CD4-positive, CD25-positive, alpha-beta regulatory T cell (primary cell): ENCODE measurements around the gene NPAS2. TPM values are rescaled to one million over a fixed set of nuclear protein-coding genes. Genes with fewer than 3 reads are reported as not detected.
A peak's percentile ranks its signal among the peaks of the same experiment; 100 is the strongest.

Source experiments
- ATAC-seq, 2 donors: fragments of 150-1000 bp; cut with Tn5 transposase; one replicate each; pipeline ENCODE4 v1.10.0; 2021; ENCODE audit warnings: low read depth in 2 of 2, moderate number of reproducible peaks in 2 of 2, moderate library complexity in 1 of 2
- DNase-seq, 3 donors: peaks; one replicate each; pipeline versions ENCODE4 v3.0.0 to v3.0.0-alpha.2; 2012 to 2022; ENCODE audit warnings: mixed read lengths in 1 of 3
- H3K27ac ChIP-seq: one replicate; pipeline ENCODE4 v1.7.0; 2013; ENCODE audit warnings: mild to moderate bottlenecking, low read length; ENCODE audit not compliant: insufficient read depth, poor library complexity, severe bottlenecking
- H3K27me3 ChIP-seq: one replicate; pipeline ENCODE4 v1.7.0; 2013; ENCODE audit warnings: low read length; ENCODE audit not compliant: control insufficient read depth, insufficient read depth
- H3K36me3 ChIP-seq: one replicate; pipeline ENCODE4 v1.7.0; 2013; ENCODE audit warnings: mild to moderate bottlenecking, low read length, moderate library complexity; ENCODE audit not compliant: control insufficient read depth, insufficient read depth
- H3K4me1 ChIP-seq: 2 replicates; pipeline ENCODE4 v1.7.0; 2013; ENCODE audit warnings: mild to moderate bottlenecking, low read length; ENCODE audit not compliant: insufficient read depth, control insufficient read depth, poor library complexity, severe bottlenecking
- H3K4me3 ChIP-seq: one replicate; pipeline ENCODE4 v1.7.0; 2013; ENCODE audit warnings: low read depth, mild to moderate bottlenecking, low read length, moderate library complexity
- H3K9me3 ChIP-seq, 2 experiments: 1 replicate in 1 of 2; 2 replicates in 1 of 2; pipeline ENCODE4 v1.7.0; 2013; ENCODE audit warnings: low read length in 2 of 2, mild to moderate bottlenecking in 1 of 2, moderate library complexity in 1 of 2; ENCODE audit not compliant: control insufficient read depth in 2 of 2
- H3K27ac Mint-ChIP-seq, 3 donors: one replicate each; pipeline ENCODE4 v1.8.0; 2020 to 2022; ENCODE audit warnings: mild to moderate bottlenecking in 3 of 3, mixed read lengths in 3 of 3, moderate library complexity in 2 of 3
- H3K27me3 Mint-ChIP-seq: one replicate; pipeline ENCODE4 v1.8.0; 2022; ENCODE audit warnings: mild to moderate bottlenecking, mixed read lengths
- H3K36me3 Mint-ChIP-seq: one replicate; pipeline ENCODE4 v1.8.0; 2020; ENCODE audit warnings: mixed read lengths
- H3K4me1 Mint-ChIP-seq, 4 donors: one replicate each; pipeline ENCODE4 v1.8.0; 2020 to 2022; ENCODE audit warnings: mixed read lengths in 4 of 4, mild to moderate bottlenecking in 1 of 4
- H3K4me3 Mint-ChIP-seq, 4 donors: one replicate each; pipeline ENCODE4 v1.8.0; 2020 to 2022; ENCODE audit warnings: mild to moderate bottlenecking in 4 of 4, mixed read lengths in 4 of 4, moderate library complexity in 3 of 4
- H3K9me3 Mint-ChIP-seq, 7 donors: one replicate each; pipeline ENCODE4 v1.8.0; 2020 to 2022; ENCODE audit warnings: mixed read lengths in 7 of 7, mild to moderate bottlenecking in 3 of 7, moderate library complexity in 2 of 7
- polyA plus RNA-seq, 4 donors: library from polyadenylated mRNA; unstranded; fragments of 300-500 nt; fragmentation: Illumina TruSeq; gene quantifications; one replicate each; pipeline ENCODE4 v1.2.3, GENCODE V29; 2021
- total RNA-seq: library from RNA; stranded (reverse); gene quantifications from one replicate; pipeline ENCODE4 v1.2.3, GENCODE V29; 2022

NPAS2 gene
- total and polyA plus RNA-seq, 5 donors from 2014 or later: 0.22 to 0.72 (median 0.54) TPM; not detected in 1

- H3K36me3 ChIP-seq: no peaks in the 10 kb centered on the region
- Mint-ChIP-seq H3K36me3 (no peaks in the 10 kb centered on the region), H3K9me3 (peaks cover 0 to 5% (median 0%) of the 10 kb centered on the region in 7 donors), H3K4me1 (peaks cover 4 to 31% (median 16%) of the 10 kb centered on the region in 4 donors), H3K27ac (peak overlapping the region in 2 of 3 donors; percentile 61 to 76), H3K4me3 (no peak overlapping the region), H3K27me3 (peaks cover 6% of the 10 kb centered on the region)
- H3K9me3 ChIP-seq: no peaks in the 10 kb centered on the region
- no peak overlapping the region for H3K27ac ChIP-seq
- H3K27me3 ChIP-seq: no peaks in the 10 kb centered on the region
- H3K4me3 ChIP-seq: no peak overlapping the region
- ATAC-seq (no peak), DNase-seq (no peak)
- H3K4me1 ChIP-seq: peaks cover 11% of the 10 kb centered on the region
These were observed 125.4 kb downstream of the NPAS2 start for GRCh38 chr2:100945433-100945740.

GRCh38 chr2:100945930-100946607 lies 126.1 kb downstream of the NPAS2 start:
- DNase-seq (no peak), ATAC-seq (no peak)
- Histone ChIP-seq H3K9me3 (no peaks in the 10 kb centered on the region), H3K27me3 (no peaks in the 10 kb centered on the region), H3K36me3 (no peaks in the 10 kb centered on the region), H3K4me3 (no peak overlapping the region), H3K4me1 (peaks cover 7% of the 10 kb centered on the region), H3K27ac (no peak overlapping the region)
- H3K9me3 Mint-ChIP-seq: peaks cover 0 to 5% (median 0%) of the 10 kb centered on the region in 7 donors
- H3K27me3 Mint-ChIP-seq: peaks cover 6% of the 10 kb centered on the region
- H3K4me1 Mint-ChIP-seq: peaks cover 4 to 24% (median 14%) of the 10 kb centered on the region in 4 donors
- H3K27ac Mint-ChIP-seq: peak overlapping the region in 1 of 3 donors; percentile 61
- no peak overlapping the region for H3K4me3 Mint-ChIP-seq
- H3K36me3 Mint-ChIP-seq: no peaks in the 10 kb centered on the region

DNA sequence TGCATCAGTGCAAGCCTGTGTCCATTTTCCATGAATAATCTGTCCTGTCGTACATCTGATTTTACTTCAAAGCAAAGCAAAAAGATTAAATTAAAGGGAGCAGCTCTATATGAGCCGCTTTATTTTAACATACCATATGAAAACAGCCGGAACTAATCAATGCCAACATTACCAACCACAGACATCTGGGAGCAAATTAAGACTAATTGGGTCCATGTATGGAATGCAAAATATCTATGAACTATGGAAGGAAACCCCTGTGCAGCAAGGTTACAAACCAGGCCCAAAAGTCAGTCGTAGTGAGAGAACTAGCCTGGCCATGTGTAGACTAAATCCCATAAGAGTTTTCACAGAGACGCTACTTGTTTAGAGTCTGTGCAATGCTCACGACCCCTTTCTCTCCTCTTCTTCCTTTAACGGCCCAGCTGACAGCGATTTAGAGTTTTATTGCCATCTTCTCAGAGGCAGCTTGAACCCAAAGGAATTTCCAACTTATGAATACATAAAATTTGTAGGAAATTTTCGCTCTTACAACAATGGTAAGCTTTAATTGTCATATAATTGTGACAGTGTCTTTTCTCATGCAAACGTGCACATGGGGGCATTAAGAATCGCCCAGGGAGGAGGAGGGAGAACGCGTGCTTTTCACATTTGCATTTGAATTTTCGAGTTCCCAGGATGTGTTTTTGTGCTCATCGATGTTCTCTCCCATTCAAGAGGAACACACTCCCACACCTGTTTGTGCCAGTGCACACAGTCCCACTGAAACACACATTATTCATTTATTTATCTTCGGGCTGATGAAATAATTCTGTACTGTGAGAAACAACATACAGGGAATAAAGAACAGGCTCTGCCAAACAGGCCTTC lies 129.2 kb downstream of the NPAS2 start:
- Histone ChIP-seq H3K27me3 (no peaks in the 10 kb centered on the region), H3K9me3 (no peaks in the 10 kb centered on the region), H3K4me1 (no peaks in the 10 kb centered on the region), H3K36me3 (no peaks in the 10 kb centered on the region), H3K4me3 (no peak overlapping the region), H3K27ac (no peak overlapping the region)
- H3K36me3 Mint-ChIP-seq: no peaks in the 10 kb centered on the region
- H3K4me1 Mint-ChIP-seq: peaks cover 0 to 6% (median 0%) of the 10 kb centered on the region in 4 donors
- H3K27ac Mint-ChIP-seq: no peak overlapping the region
- no peak for DNase-seq
- peaks cover 0 to 2% (median 0%) of the 10 kb centered on the region in 7 donors for H3K9me3 Mint-ChIP-seq
- no peak for ATAC-seq
- peaks cover 6% of the 10 kb centered on the region for H3K27me3 Mint-ChIP-seq
- H3K4me3 Mint-ChIP-seq: peak overlapping the region in 1 of 4 donors; percentile 23

DNA sequence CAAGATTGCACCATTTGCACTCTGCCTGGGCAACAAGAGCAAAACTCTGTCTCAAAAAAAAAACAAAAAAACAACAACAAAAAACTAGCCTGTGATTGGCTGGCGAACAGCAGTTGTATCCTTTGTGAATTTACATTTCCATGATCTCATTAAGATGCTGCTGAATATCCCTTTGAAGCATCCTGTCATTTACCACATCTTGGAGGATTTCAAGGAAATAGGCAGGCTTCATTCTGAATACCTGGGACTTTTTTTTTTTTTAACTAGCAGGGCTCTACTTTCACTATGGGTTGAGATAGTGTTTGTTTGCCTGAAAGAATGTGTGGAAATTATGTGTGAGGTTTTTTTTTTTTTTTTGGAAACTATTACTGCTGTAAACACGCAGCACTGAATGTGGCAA lies 132.6 kb downstream of the NPAS2 start:
- Mint-ChIP-seq H3K4me1 (no peaks in the 10 kb centered on the region), H3K4me3 (no peak overlapping the region)

GRCh38 chr2:100953406-100954043 lies 133.6 kb downstream of the NPAS2 start:
- Histone ChIP-seq H3K36me3 (no peaks in the 10 kb centered on the region), H3K27ac (no peak overlapping the region), H3K4me3 (no peak overlapping the region), H3K4me1 (no peaks in the 10 kb centered on the region), H3K27me3 (no peaks in the 10 kb centered on the region), H3K9me3 (no peaks in the 10 kb centered on the region)
- Mint-ChIP-seq H3K27ac (no peak overlapping the region), H3K27me3 (peaks cover 6% of the 10 kb centered on the region), H3K36me3 (no peaks in the 10 kb centered on the region), H3K4me1 (no peaks in the 10 kb centered on the region), H3K4me3 (no peak overlapping the region), H3K9me3 (peaks cover 0 to 2% (median 0%) of the 10 kb centered on the region in 7 donors)
- DNase-seq: no peak
- no peak for ATAC-seq

More for the DNA sequence above, 132.6 kb downstream of the NPAS2 start:
- Histone ChIP-seq H3K4me3 (no peak overlapping the region), H3K27ac (no peak overlapping the region), H3K9me3 (no peaks in the 10 kb centered on the region), H3K4me1 (no peaks in the 10 kb centered on the region), H3K36me3 (no peaks in the 10 kb centered on the region), H3K27me3 (no peaks in the 10 kb centered on the region)
- H3K27me3 Mint-ChIP-seq: peaks cover 6% of the 10 kb centered on the region
- DNase-seq (peak in 1 of 3 donors; percentile 52), ATAC-seq (no peak)
- no peaks in the 10 kb centered on the region for H3K36me3 Mint-ChIP-seq
- peaks cover 0 to 2% (median 0%) of the 10 kb centered on the region in 7 donors for H3K9me3 Mint-ChIP-seq
- no peak overlapping the region for H3K27ac Mint-ChIP-seq

DNA sequence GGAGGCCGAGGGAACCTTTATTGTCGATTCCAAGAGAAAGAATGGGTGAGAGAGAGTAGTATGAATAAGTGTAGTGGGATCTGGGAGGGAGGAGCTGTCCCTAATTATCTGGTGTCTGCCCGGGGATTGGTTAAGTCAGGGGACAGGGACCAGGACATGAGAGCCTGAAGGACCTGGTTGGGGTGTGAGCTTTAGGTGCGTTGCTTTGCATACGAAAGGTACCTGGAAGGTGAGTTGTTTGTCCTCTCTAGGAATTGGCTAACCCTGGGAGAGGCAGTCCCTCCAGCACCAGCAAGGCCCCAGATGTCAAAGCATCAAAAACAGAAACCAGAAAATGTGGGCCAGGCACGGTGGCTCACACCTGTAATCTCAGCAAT lies 134.1 kb downstream of the NPAS2 start:
- H3K9me3 Mint-ChIP-seq: peaks cover 0 to 2% (median 0%) of the 10 kb centered on the region in 7 donors
- Histone ChIP-seq H3K27ac (no peak overlapping the region), H3K9me3 (no peaks in the 10 kb centered on the region), H3K4me1 (no peaks in the 10 kb centered on the region), H3K36me3 (no peaks in the 10 kb centered on the region), H3K27me3 (no peaks in the 10 kb centered on the region), H3K4me3 (no peak overlapping the region)
- DNase-seq: no peak
- no peak overlapping the region for H3K27ac Mint-ChIP-seq
- ATAC-seq: no peak
- no peaks in the 10 kb centered on the region for H3K36me3 Mint-ChIP-seq
- H3K4me3 Mint-ChIP-seq: no peak overlapping the region
- H3K27me3 Mint-ChIP-seq: peaks cover 1% of the 10 kb centered on the region
- no peaks in the 10 kb centered on the region for H3K4me1 Mint-ChIP-seq

- no peaks in the 10 kb centered on the region for H3K36me3 Mint-ChIP-seq
- no peak overlapping the region for H3K27ac ChIP-seq
- no peaks in the 10 kb centered on the region for H3K4me1 ChIP-seq
- no peak for DNase-seq
- H3K27ac Mint-ChIP-seq: no peak overlapping the region
- H3K4me3 ChIP-seq: no peak overlapping the region
- peaks cover 0 to 2% (median 0%) of the 10 kb centered on the region in 7 donors for H3K9me3 Mint-ChIP-seq
- no peaks in the 10 kb centered on the region for H3K4me1 Mint-ChIP-seq
- no peaks in the 10 kb centered on the region for H3K36me3 ChIP-seq
- ATAC-seq: no peak
- H3K4me3 Mint-ChIP-seq: no peak overlapping the region
- H3K27me3 Mint-ChIP-seq: peaks cover 5% of the 10 kb centered on the region
- no peaks in the 10 kb centered on the region for H3K27me3 ChIP-seq
- H3K9me3 ChIP-seq: no peaks in the 10 kb centered on the region
These were observed 135.3 kb downstream of the NPAS2 start for GRCh38 chr2:100955226-100955625.
